ENCODE measurements around the gene TOMM34.

Gene TOMM34

GRCh38 chr20:44970243-44970757, 10.1 kb upstream of the TOMM34 start:
- H3K4me1 ChIP-seq: peaks cover 38% of the 10 kb centered on the region
- peaks cover 28% of the 10 kb centered on the region for H3K36me3 ChIP-seq (replicated peaks)
- in situ Hi-C loops (cut with MboI; ENCODE audit: low sequenced_read_pairs): no loop called here
- H3K27me3 ChIP-seq (ENCODE audit: low read depth): no peaks in the 10 kb centered on the region
- H3K9me3 ChIP-seq: no peaks in the 10 kb centered on the region
- no peak overlapping the region for H3K4me3 ChIP-seq
- peak in 1 of 2 experiments; percentile 49 for DNase-seq (ENCODE audit: low spot score in 2 of 2)

- Histone ChIP-seq H3K36me3 (replicated peaks) (peaks cover 19% of the 10 kb centered on the region), H3K27me3 (ENCODE audit: low read depth) (no peaks in the 10 kb centered on the region), H3K9me3 (no peaks in the 10 kb centered on the region), H3K4me3 (no peak overlapping the region), H3K4me1 (peaks cover 38% of the 10 kb centered on the region)
- in situ Hi-C loops (cut with MboI; ENCODE audit: low sequenced_read_pairs): no loop called here
- DNase-seq (ENCODE audit: low spot score in 2 of 2): no peak
These were observed 9.2 kb upstream of the TOMM34 start for GRCh38 chr20:44969300-44969894.

- H3K36me3 ChIP-seq (replicated peaks): peaks cover 3% of the 10 kb centered on the region
- no peak for DNase-seq (ENCODE audit: low spot score in 2 of 2)
- in situ Hi-C loops (cut with MboI; ENCODE audit: low sequenced_read_pairs): no loop called here
- peaks cover 38% of the 10 kb centered on the region for H3K4me1 ChIP-seq
- no peaks in the 10 kb centered on the region for H3K27me3 ChIP-seq (ENCODE audit: low read depth)
- H3K9me3 ChIP-seq: no peaks in the 10 kb centered on the region
- peak overlapping the region; percentile 90 for H3K4me3 ChIP-seq
These were observed 7.1 kb upstream of the TOMM34 start for GRCh38 chr20:44967207-44967807.

GRCh38 chr20:44966030-44966961, 6.1 kb upstream of the TOMM34 start, which contains the start of gene STK4:
STK4 (plus strand) TSS chr20:44966512; CDS start chr20:44966569, 57 bp downstream.
- peak; percentile 86 to 96 for DNase-seq (ENCODE audit: low spot score in 2 of 2)
- H3K4me3 ChIP-seq: peak within 1 kb of the TSS; percentile 90
- H3K4me1 ChIP-seq: peaks cover 40% of the 10 kb centered on the region
- H3K36me3 ChIP-seq (replicated peaks): no peaks in the 10 kb centered on the region
- no peaks in the 10 kb centered on the region for H3K9me3 ChIP-seq
- no peaks in the 10 kb centered on the region for H3K27me3 ChIP-seq (ENCODE audit: low read depth)
- in situ Hi-C loops (cut with MboI; ENCODE audit: low sequenced_read_pairs): no loop called here

GRCh38 chr20:44965651-44966029, 5.4 kb upstream of the TOMM34 start:
- Histone ChIP-seq H3K36me3 (replicated peaks) (no peaks in the 10 kb centered on the region), H3K27me3 (ENCODE audit: low read depth) (no peaks in the 10 kb centered on the region), H3K4me1 (peaks cover 44% of the 10 kb centered on the region), H3K9me3 (no peaks in the 10 kb centered on the region), H3K4me3 (peak overlapping the region; percentile 90)
- in situ Hi-C loops (cut with MboI; ENCODE audit: low sequenced_read_pairs): no loop called here
- DNase-seq (ENCODE audit: low spot score in 2 of 2): no peak

- no peaks in the 10 kb centered on the region for H3K27me3 ChIP-seq (ENCODE audit: low read depth)
- H3K36me3 ChIP-seq (replicated peaks): no peaks in the 10 kb centered on the region
- H3K9me3 ChIP-seq: no peaks in the 10 kb centered on the region
- peaks cover 30% of the 10 kb centered on the region for H3K4me1 ChIP-seq
- in situ Hi-C loops (cut with MboI; ENCODE audit: low sequenced_read_pairs): no loop called here
- DNase-seq (ENCODE audit: low spot score in 2 of 2): no peak
- H3K4me3 ChIP-seq: no peak overlapping the region
These were observed 3.4 kb upstream of the TOMM34 start for GRCh38 chr20:44963325-44964215.

GRCh38 chr20:44962483-44962882, 2.3 kb upstream of the TOMM34 start:
- no peak for DNase-seq (ENCODE audit: low spot score in 2 of 2)
- no peak overlapping the region for H3K4me3 ChIP-seq
- H3K36me3 ChIP-seq (replicated peaks): peaks cover 7% of the 10 kb centered on the region
- H3K4me1 ChIP-seq: peaks cover 24% of the 10 kb centered on the region
- in situ Hi-C loops (cut with MboI; ENCODE audit: low sequenced_read_pairs): no loop called here
- no peaks in the 10 kb centered on the region for H3K27me3 ChIP-seq (ENCODE audit: low read depth)
- no peaks in the 10 kb centered on the region for H3K9me3 ChIP-seq

GRCh38 chr20:44961870-44962267, 1.7 kb upstream of the TOMM34 start:
- in situ Hi-C loops (cut with MboI; ENCODE audit: low sequenced_read_pairs): no loop called here
- Histone ChIP-seq H3K27me3 (ENCODE audit: low read depth) (no peaks in the 10 kb centered on the region), H3K36me3 (replicated peaks) (peaks cover 11% of the 10 kb centered on the region), H3K4me1 (peaks cover 21% of the 10 kb centered on the region), H3K9me3 (no peaks in the 10 kb centered on the region), H3K4me3 (no peak overlapping the region)
- no peak for DNase-seq (ENCODE audit: low spot score in 2 of 2)

- DNase-seq (ENCODE audit: low spot score in 2 of 2): peak in 1 of 2 experiments; percentile 20
- Histone ChIP-seq H3K4me1 (peaks cover 21% of the 10 kb centered on the region), H3K4me3 (no peak overlapping the region), H3K36me3 (replicated peaks) (peaks cover 14% of the 10 kb centered on the region), H3K9me3 (no peaks in the 10 kb centered on the region), H3K27me3 (ENCODE audit: low read depth) (no peaks in the 10 kb centered on the region)
- in situ Hi-C loops (cut with MboI; ENCODE audit: low sequenced_read_pairs): no loop called here
These were observed 1.0 kb upstream of the TOMM34 start for GRCh38 chr20:44961011-44961869.

GRCh38 chr20:44959638-44960102, 527 bp downstream of the TOMM34 start:
- Histone ChIP-seq H3K36me3 (replicated peaks) (peaks cover 30% of the 10 kb centered on the region), H3K4me1 (peaks cover 17% of the 10 kb centered on the region), H3K4me3 (peak overlapping the region; percentile 75), H3K9me3 (no peaks in the 10 kb centered on the region), H3K27me3 (ENCODE audit: low read depth) (no peaks in the 10 kb centered on the region)
- in situ Hi-C loops (cut with MboI; ENCODE audit: low sequenced_read_pairs): no loop called here
- DNase-seq (ENCODE audit: low spot score in 2 of 2): peak; percentile 13 to 45

- peaks cover 17% of the 10 kb centered on the region for H3K4me1 ChIP-seq
- peak in 1 of 2 experiments; percentile 31 for DNase-seq (ENCODE audit: low spot score in 2 of 2)
- peak overlapping the region; percentile 75 for H3K4me3 ChIP-seq
- peaks cover 35% of the 10 kb centered on the region for H3K36me3 ChIP-seq (replicated peaks)
- H3K27me3 ChIP-seq (ENCODE audit: low read depth): no peaks in the 10 kb centered on the region
- in situ Hi-C loops (cut with MboI; ENCODE audit: low sequenced_read_pairs): no loop called here
- H3K9me3 ChIP-seq: no peaks in the 10 kb centered on the region
These were observed 1.0 kb downstream of the TOMM34 start for GRCh38 chr20:44959082-44959637.

- DNase-seq (ENCODE audit: low spot score in 2 of 2): no peak
- H3K36me3 ChIP-seq (replicated peaks): peaks cover 44% of the 10 kb centered on the region
- H3K4me1 ChIP-seq: peaks cover 17% of the 10 kb centered on the region
- no peaks in the 10 kb centered on the region for H3K27me3 ChIP-seq (ENCODE audit: low read depth)
- no peak overlapping the region; the same call in 1 of the 2 replicates for H3K4me3 ChIP-seq
- no peaks in the 10 kb centered on the region for H3K9me3 ChIP-seq
- in situ Hi-C loops (cut with MboI; ENCODE audit: low sequenced_read_pairs): no loop called here
These were observed 1.9 kb downstream of the TOMM34 start for GRCh38 chr20:44958276-44958675.

Measured in HAP-1 (cell line).